K562 (cell line): ENCODE results near the gene SRP9. TPM values are rescaled to one million over a fixed set of nuclear protein-coding genes. Genes with fewer than 3 reads are reported as not detected.

ENCODE experiments used
- BRF2 ChIP-seq: IDR thresholded peaks from 3 replicates; pipeline ENCODE4 v1.6.1; 2011; ENCODE audit warnings: borderline replicate concordance, mild to moderate bottlenecking; ENCODE audit not compliant: insufficient read length, insufficient read depth
- CBFB ChIP-seq: sonication (generic); formaldehyde crosslinking; IDR thresholded peaks from 2 replicates; pipeline ENCODE4 v1.4.0; 2020; ENCODE audit warnings: mild to moderate bottlenecking, missing genetic modification reagents
- CHAMP1 ChIP-seq: fragments of 450-650 bp; IDR thresholded peaks from 2 replicates; pipeline ENCODE4 v1.6.1; 2016; ENCODE audit warnings: mild to moderate bottlenecking
- MECOM ChIP-seq: fragments of 250-450 bp; sonication (Bioruptor Pico); IDR thresholded peaks from 2 replicates; pipeline ENCODE4 v1.8.0; 2022; ENCODE audit warnings: inconsistent platforms
- MED1 ChIP-seq: sonication (generic); formaldehyde crosslinking; IDR thresholded peaks from 2 replicates; pipeline ENCODE4 v1.8.1; 2023; ENCODE audit warnings: missing genetic modification reagents, borderline replicate concordance
- MTA1 ChIP-seq: fragments of 450-650 bp; IDR thresholded peaks from 2 replicates; pipeline ENCODE4 v1.6.1; 2017; ENCODE audit warnings: borderline replicate concordance
- NFE2 ChIP-seq: IDR thresholded peaks from 2 replicates; pipeline ENCODE4 v1.6.1; 2014; ENCODE audit warnings: antibody characterized with exemption, low read depth
- RBM25 ChIP-seq: fragments of 200-400 bp; formaldehyde crosslinking; IDR thresholded peaks from 2 replicates; pipeline ENCODE4 v1.6.1; 2018; ENCODE audit warnings: low read length, low read depth, moderate library complexity; ENCODE audit not compliant: severe bottlenecking
- RCOR1 ChIP-seq, 2 experiments: IDR thresholded peaks; 2 replicates each; pipeline ENCODE4 v1.6.1; 2012; ENCODE audit warnings: low read depth in 2 of 2, low read length in 2 of 2, borderline replicate concordance in 1 of 2, improper control_type of control experiment in 1 of 2
- SNIP1 ChIP-seq: fragments of 450-650 bp; IDR thresholded peaks from 2 replicates; pipeline ENCODE4 v1.7.1; 2017; ENCODE audit warnings: low read depth, mild to moderate bottlenecking
- SREBF1 ChIP-seq: fragments of 150-350 bp; IDR thresholded peaks from 2 replicates; pipeline ENCODE4 v1.6.1; 2014; ENCODE audit warnings: antibody characterized with exemption, low read depth, low read length, borderline replicate concordance
- ZNF3 ChIP-seq: fragments of 250-450 bp; sonication (Bioruptor Pico); IDR thresholded peaks from 2 replicates; pipeline ENCODE4 v1.5.0; 2021; ENCODE audit warnings: mild to moderate bottlenecking, moderate library complexity
- polyA plus RNA-seq, 8 experiments: library from polyadenylated mRNA; depleted of rRNA in 4 of 8; stranded (reverse) in 5 of 8; unstranded in 3 of 8; fragments of >200 nt; fragmentation: Nextera tagmentation in 2 of 8; fragmentation: Illumina TruSeq in 1 of 8; extraction: Ambion mirVana in 2 of 8; extraction: Trizol in 1 of 8; gene quantifications; 2 replicates each; pipeline versions ENCODE4 v1.2.1 to v1.2.3, GENCODE V29; 2011 to 2014; ENCODE audit warnings: inconsistent platforms in 1 of 8, missing spikeins in 1 of 8
- total RNA-seq, 7 experiments: library from RNA; depleted of rRNA in 6 of 7; stranded (reverse); fragments of >200 nt in 6 of 7; fragmentation: Illumina TruSeq in 2 of 7; extraction: Trizol in 2 of 7; gene quantifications; 2 replicates each; pipeline versions ENCODE4 v1.2.1 to v1.2.3, GENCODE V29; 2011 to 2021; ENCODE audit warnings: low replicate concordance in 1 of 7
- TF ChIP-seq, protein P1 (sequence below): sonication (generic); formaldehyde crosslinking; IDR thresholded peaks from 2 replicates; pipeline ENCODE4 v1.8.1; 2023; ENCODE audit warnings: mild to moderate bottlenecking, missing genetic modification reagents
- TF ChIP-seq, protein P2 (sequence below): fragments of 200-800 bp; sonication (Bioruptor generic); IDR thresholded peaks from 2 replicates; pipeline ENCODE4 v1.6.1; 2017; ENCODE audit warnings: missing genetic modification characterization, missing compliant biosample characterization
- TF ChIP-seq, protein P3 (sequence below): fragments of 450-650 bp; formaldehyde crosslinking; IDR thresholded peaks from 2 replicates; pipeline ENCODE4 v1.4.0; 2020; ENCODE audit warnings: mild to moderate bottlenecking, moderate library complexity
- TF ChIP-seq, protein P4 (sequence below): fragments of 250-450 bp; sonication (Bioruptor Pico); IDR thresholded peaks from 2 replicates; pipeline ENCODE4 v1.4.0; 2020; ENCODE audit warnings: mild to moderate bottlenecking
- TF ChIP-seq, protein P5 (sequence below), 2 experiments: fragments of 450-650 bp; conservative IDR thresholded peaks; 2 replicates each; pipeline ENCODE4 v1.6.1; 2017; ENCODE audit warnings: mild to moderate bottlenecking in 2 of 2, moderate library complexity in 2 of 2

SRP9 gene
- total and polyA plus RNA-seq, 9 of the 15 experiments (the other 6 are each of a cell fraction or from before 2014, with no cell fraction given): 273 to 1,892 (median 668) TPM

DNA sequence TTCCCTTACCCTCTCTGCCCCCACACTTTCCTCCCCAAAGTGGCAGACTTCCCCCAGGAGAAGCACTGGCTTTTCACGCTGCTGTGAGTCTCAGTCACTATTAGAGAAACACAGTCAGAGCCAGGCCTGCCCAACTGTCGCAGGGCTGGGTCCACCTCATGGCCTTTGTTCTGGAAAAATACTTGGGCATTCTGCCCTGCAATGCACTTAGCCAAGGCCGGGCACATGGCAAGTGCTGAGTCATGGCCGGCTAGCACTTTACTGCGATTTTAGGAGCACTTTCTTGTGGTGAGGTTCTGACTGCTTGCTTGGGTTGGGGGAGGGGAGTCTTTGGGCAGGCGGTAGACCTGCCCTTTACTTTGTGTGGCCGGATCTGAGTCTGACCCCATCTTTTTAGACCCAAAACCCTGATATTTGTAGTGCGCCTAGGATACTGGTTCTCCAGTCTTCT lies 40.0 kb downstream of the SRP9 start (continued):
- TF ChIP-seq RCOR1 (IDR thresholded peaks at IDR 0.05; ENCODE audit: borderline replicate concordance in 1 of 2, low read depth in 2 of 2, low read length in 2 of 2) (0 out of 4 replicates have a peak, but pooled peaks of 1 of the 2 experiments have one; percentile 13), MED1 (CRISPR knock-in tag) (no peak), NFE2 (peak; percentile 96), CHAMP1 (no peak), SNIP1 (no peak), MECOM (CRISPR knock-in tag) (no peak), CBFB (CRISPR knock-in tag) (no peak), MTA1 (0 out of 2 replicates have a peak, but pooled peaks have one; percentile 38), SREBF1 (no peak), ZNF3 (CRISPR knock-in tag) (no peak), BRF2 (no peak), RBM25 (no peak)
- TF ChIP-seq, protein P1, sequence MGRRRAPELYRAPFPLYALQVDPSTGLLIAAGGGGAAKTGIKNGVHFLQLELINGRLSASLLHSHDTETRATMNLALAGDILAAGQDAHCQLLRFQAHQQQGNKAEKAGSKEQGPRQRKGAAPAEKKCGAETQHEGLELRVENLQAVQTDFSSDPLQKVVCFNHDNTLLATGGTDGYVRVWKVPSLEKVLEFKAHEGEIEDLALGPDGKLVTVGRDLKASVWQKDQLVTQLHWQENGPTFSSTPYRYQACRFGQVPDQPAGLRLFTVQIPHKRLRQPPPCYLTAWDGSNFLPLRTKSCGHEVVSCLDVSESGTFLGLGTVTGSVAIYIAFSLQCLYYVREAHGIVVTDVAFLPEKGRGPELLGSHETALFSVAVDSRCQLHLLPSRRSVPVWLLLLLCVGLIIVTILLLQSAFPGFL (CRISPR knock-in tag): no peak
- TF ChIP-seq, protein P2, sequence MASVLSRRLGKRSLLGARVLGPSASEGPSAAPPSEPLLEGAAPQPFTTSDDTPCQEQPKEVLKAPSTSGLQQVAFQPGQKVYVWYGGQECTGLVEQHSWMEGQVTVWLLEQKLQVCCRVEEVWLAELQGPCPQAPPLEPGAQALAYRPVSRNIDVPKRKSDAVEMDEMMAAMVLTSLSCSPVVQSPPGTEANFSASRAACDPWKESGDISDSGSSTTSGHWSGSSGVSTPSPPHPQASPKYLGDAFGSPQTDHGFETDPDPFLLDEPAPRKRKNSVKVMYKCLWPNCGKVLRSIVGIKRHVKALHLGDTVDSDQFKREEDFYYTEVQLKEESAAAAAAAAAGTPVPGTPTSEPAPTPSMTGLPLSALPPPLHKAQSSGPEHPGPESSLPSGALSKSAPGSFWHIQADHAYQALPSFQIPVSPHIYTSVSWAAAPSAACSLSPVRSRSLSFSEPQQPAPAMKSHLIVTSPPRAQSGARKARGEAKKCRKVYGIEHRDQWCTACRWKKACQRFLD (CRISPR knock-in tag): 0 out of 2 replicates have a peak, but pooled peaks have one; percentile 57
- TF ChIP-seq, protein P3, sequence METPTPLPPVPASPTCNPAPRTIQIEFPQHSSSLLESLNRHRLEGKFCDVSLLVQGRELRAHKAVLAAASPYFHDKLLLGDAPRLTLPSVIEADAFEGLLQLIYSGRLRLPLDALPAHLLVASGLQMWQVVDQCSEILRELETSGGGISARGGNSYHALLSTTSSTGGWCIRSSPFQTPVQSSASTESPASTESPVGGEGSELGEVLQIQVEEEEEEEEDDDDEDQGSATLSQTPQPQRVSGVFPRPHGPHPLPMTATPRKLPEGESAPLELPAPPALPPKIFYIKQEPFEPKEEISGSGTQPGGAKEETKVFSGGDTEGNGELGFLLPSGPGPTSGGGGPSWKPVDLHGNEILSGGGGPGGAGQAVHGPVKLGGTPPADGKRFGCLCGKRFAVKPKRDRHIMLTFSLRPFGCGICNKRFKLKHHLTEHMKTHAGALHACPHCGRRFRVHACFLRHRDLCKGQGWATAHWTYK (CRISPR knock-in tag): no peak
- TF ChIP-seq, protein P4, sequence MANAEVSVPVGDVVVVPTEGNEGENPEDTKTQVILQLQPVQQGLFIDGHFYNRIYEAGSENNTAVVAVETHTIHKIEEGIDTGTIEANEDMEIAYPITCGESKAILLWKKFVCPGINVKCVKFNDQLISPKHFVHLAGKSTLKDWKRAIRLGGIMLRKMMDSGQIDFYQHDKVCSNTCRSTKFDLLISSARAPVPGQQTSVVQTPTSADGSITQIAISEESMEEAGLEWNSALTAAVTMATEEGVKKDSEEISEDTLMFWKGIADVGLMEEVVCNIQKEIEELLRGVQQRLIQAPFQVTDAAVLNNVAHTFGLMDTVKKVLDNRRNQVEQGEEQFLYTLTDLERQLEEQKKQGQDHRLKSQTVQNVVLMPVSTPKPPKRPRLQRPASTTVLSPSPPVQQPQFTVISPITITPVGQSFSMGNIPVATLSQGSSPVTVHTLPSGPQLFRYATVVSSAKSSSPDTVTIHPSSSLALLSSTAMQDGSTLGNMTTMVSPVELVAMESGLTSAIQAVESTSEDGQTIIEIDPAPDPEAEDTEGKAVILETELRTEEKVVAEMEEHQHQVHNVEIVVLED (CRISPR knock-in tag): no peak
- TF ChIP-seq, protein P5, sequence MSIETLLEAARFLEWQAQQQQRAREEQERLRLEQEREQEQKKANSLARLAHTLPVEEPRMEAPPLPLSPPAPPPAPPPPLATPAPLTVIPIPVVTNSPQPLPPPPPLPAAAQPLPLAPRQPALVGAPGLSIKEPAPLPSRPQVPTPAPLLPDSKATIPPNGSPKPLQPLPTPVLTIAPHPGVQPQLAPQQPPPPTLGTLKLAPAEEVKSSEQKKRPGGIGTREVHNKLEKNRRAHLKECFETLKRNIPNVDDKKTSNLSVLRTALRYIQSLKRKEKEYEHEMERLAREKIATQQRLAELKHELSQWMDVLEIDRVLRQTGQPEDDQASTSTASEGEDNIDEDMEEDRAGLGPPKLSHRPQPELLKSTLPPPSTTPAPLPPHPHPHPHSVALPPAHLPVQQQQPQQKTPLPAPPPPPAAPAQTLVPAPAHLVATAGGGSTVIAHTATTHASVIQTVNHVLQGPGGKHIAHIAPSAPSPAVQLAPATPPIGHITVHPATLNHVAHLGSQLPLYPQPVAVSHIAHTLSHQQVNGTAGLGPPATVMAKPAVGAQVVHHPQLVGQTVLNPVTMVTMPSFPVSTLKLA (conservative IDR thresholded peaks at IDR 0.05): peak in 1 of 2 experiments; percentile 42; a peak in 1 of 4 replicates
